Neural cell (in vitro differentiated cells): ENCODE data around the gene PTPRN2. TPM values are rescaled to one million over a fixed set of nuclear protein-coding genes. Genes with fewer than 3 reads are reported as not detected.

Experiments used
- H2AFZ ChIP-seq: fragments of 200-600, 300-800 bp; sonication (generic), shearing (Covaris generic); 2 replicates; pipeline ENCODE4 v1.6.0; 2014; ENCODE audit warnings: low read depth, mild to moderate bottlenecking, antibody characterized with exemption, low read length, moderate library complexity
- H3F3A ChIP-seq: fragments of 200-600 bp; shearing (Covaris generic); 2 replicates; pipeline ENCODE4 v1.6.1; 2016; ENCODE audit warnings: mild to moderate bottlenecking, moderate library complexity, mixed read lengths, antibody characterized with exemption, low read length; ENCODE audit not compliant: insufficient read depth, poor library complexity, severe bottlenecking
- H3K27ac ChIP-seq: fragments of 200-600, 300-800 bp; sonication (generic), shearing (Covaris generic); 2 replicates; pipeline ENCODE4 v1.5.1; 2014; ENCODE audit warnings: mild to moderate bottlenecking, low read length, moderate library complexity
- H3K27me3 ChIP-seq: fragments of 300-800, 200-600 bp; sonication (generic), shearing (Covaris generic); 2 replicates; pipeline ENCODE4 v1.6.0; 2014; ENCODE audit warnings: mild to moderate bottlenecking, low read depth, low read length, moderate library complexity; ENCODE audit not compliant: insufficient read depth
- H3K36me3 ChIP-seq: fragments of 300-800, 200-600 bp; sonication (generic), shearing (Covaris generic); 2 replicates; pipeline ENCODE4 v1.5.1; 2014; ENCODE audit warnings: mild to moderate bottlenecking, antibody characterized with exemption, low read length, moderate library complexity; ENCODE audit not compliant: insufficient read depth
- H3K4me2 ChIP-seq: fragments of 300-800, 200-600 bp; sonication (generic), shearing (Covaris generic); 2 replicates; pipeline ENCODE4 v1.6.0; 2014; ENCODE audit warnings: mild to moderate bottlenecking, low read length
- H3K4me3 ChIP-seq: fragments of 300-800, 200-600 bp; sonication (generic), shearing (Covaris generic); 2 replicates; pipeline ENCODE4 v1.5.1; 2014; ENCODE audit warnings: mild to moderate bottlenecking, low read length, moderate library complexity
- H3K79me2 ChIP-seq: fragments of 200-600 bp; shearing (Covaris generic); replicated peaks from 2 replicates; pipeline ENCODE4 v1.6.0; 2014; ENCODE audit warnings: mild to moderate bottlenecking, low read length, moderate library complexity; ENCODE audit not compliant: insufficient read depth
- H3K9ac ChIP-seq: fragments of 300-800, 200-600 bp; sonication (generic), shearing (Covaris generic); 2 replicates; pipeline ENCODE4 v1.6.1; 2016; ENCODE audit warnings: mild to moderate bottlenecking, low read length, mixed read lengths
- H3K9me2 ChIP-seq: fragments of 200-600 bp; shearing (Covaris generic); 2 replicates; pipeline ENCODE4 v1.6.1; 2016; ENCODE audit warnings: mild to moderate bottlenecking, low read length, mixed read lengths; ENCODE audit not compliant: insufficient read depth
- H3K9me3 ChIP-seq: fragments of 200-600, 300-800 bp; sonication (generic), shearing (Covaris generic); 2 replicates; pipeline ENCODE4 v1.6.1; 2016; ENCODE audit warnings: mild to moderate bottlenecking, mixed run types, low read length, moderate library complexity, mixed read lengths
- H4K20me1 ChIP-seq: fragments of 200-600 bp; shearing (Covaris generic); 2 replicates; pipeline ENCODE4 v1.6.1; 2016; ENCODE audit warnings: mild to moderate bottlenecking, mixed run types; ENCODE audit not compliant: insufficient read depth
- CTCF ChIP-seq: fragments of 450-650 bp; IDR thresholded peaks from 2 replicates; pipeline ENCODE4 v1.5.1; 2014; ENCODE audit warnings: antibody characterized with exemption, mild to moderate bottlenecking, moderate library complexity; ENCODE audit not compliant: poor library complexity, severe bottlenecking
- EP300 ChIP-seq: fragments of 450-650 bp; conservative IDR thresholded peaks from 2 replicates; pipeline ENCODE4 v1.6.1; 2014; ENCODE audit warnings: antibody characterized with exemption, mild to moderate bottlenecking, moderate library complexity; ENCODE audit not compliant: poor library complexity, severe bottlenecking
- EZH2 ChIP-seq: fragments of 200-600, 300-800 bp; shearing (Covaris generic), sonication (generic); IDR thresholded peaks from 2 replicates; pipeline ENCODE4 v1.6.1; 2014; ENCODE audit warnings: antibody characterized with exemption, low read length, borderline replicate concordance, mild to moderate bottlenecking; ENCODE audit not compliant: insufficient read depth, poor library complexity, severe bottlenecking
- MXI1 ChIP-seq: fragments of 450-650 bp; conservative IDR thresholded peaks from 2 replicates; pipeline ENCODE4 v1.6.1; 2014; ENCODE audit warnings: antibody characterized with exemption, mild to moderate bottlenecking; ENCODE audit not compliant: poor library complexity, severe bottlenecking
- POLR2AphosphoS5 ChIP-seq: IDR thresholded peaks from 2 replicates; pipeline ENCODE4 v1.6.1; 2012
- RAD21 ChIP-seq: fragments of 450-650 bp; conservative IDR thresholded peaks from 2 replicates; pipeline ENCODE4 v1.6.1; 2014; ENCODE audit warnings: antibody characterized with exemption, mild to moderate bottlenecking, moderate library complexity
- SMC3 ChIP-seq: fragments of 450-650 bp; conservative IDR thresholded peaks from 2 replicates; pipeline ENCODE4 v1.6.1; 2014; ENCODE audit warnings: antibody characterized with exemption, mild to moderate bottlenecking, moderate library complexity; ENCODE audit not compliant: poor library complexity
- TAF1 ChIP-seq: IDR thresholded peaks from 2 replicates; pipeline ENCODE4 v1.6.1; 2012; ENCODE audit warnings: low read depth
- polyA plus RNA-seq: library from polyadenylated mRNA; depleted of rRNA; stranded (reverse); fragments of >200 nt; gene quantifications from 2 replicates; pipeline ENCODE4 v1.2.3, GENCODE V29; 2014
- TF ChIP-seq, protein P1 (sequence below): IDR thresholded peaks from 2 replicates; pipeline ENCODE4 v1.6.1; 2012; ENCODE audit warnings: borderline replicate concordance

The PTPRN2 gene
- polyA plus RNA-seq, 1 donor from 2014 or later, result 31.0 TPM

DNA sequence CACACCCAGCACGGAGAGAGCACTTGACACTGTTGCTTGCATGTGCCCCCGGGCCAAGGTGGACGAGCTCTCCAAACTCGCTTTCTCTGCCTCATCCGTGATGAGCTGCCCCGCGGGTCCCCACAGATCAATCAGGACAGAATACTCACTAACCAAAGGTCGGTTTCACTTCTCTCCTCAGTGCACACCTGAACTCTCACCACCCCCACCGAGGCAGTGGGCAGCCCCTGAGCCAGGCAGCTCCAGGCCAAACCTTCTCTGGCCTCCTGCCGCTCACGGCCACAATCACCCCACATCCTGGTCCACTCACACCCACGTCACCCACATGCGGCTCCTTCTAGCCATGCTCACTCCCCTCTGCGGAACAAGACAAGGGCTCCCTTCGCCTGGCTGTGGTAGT is 806.9 kb downstream of the PTPRN2 start:
- Histone ChIP-seq H3K9ac (no peak overlapping the region), H2AFZ (no peak overlapping the region), H3K27me3 (peaks cover 6% of the 10 kb centered on the region), H3K79me2 (no peaks in the 10 kb centered on the region), H3K27ac (no peak overlapping the region), H3F3A (no peaks in the 10 kb centered on the region), H3K9me2 (no peaks in the 10 kb centered on the region), H3K4me3 (no peak overlapping the region), H3K9me3 (no peaks in the 10 kb centered on the region), H3K36me3 (no peaks in the 10 kb centered on the region), H4K20me1 (no peaks in the 10 kb centered on the region), H3K4me2 (no peak overlapping the region)
- TF ChIP-seq EZH2, result no peak
- no peak for TF ChIP-seq CTCF
- TF ChIP-seq SMC3, result no peak
- TF ChIP-seq MXI1, result no peak
- no peak for TF ChIP-seq POLR2AphosphoS5
- TF ChIP-seq, protein P1, sequence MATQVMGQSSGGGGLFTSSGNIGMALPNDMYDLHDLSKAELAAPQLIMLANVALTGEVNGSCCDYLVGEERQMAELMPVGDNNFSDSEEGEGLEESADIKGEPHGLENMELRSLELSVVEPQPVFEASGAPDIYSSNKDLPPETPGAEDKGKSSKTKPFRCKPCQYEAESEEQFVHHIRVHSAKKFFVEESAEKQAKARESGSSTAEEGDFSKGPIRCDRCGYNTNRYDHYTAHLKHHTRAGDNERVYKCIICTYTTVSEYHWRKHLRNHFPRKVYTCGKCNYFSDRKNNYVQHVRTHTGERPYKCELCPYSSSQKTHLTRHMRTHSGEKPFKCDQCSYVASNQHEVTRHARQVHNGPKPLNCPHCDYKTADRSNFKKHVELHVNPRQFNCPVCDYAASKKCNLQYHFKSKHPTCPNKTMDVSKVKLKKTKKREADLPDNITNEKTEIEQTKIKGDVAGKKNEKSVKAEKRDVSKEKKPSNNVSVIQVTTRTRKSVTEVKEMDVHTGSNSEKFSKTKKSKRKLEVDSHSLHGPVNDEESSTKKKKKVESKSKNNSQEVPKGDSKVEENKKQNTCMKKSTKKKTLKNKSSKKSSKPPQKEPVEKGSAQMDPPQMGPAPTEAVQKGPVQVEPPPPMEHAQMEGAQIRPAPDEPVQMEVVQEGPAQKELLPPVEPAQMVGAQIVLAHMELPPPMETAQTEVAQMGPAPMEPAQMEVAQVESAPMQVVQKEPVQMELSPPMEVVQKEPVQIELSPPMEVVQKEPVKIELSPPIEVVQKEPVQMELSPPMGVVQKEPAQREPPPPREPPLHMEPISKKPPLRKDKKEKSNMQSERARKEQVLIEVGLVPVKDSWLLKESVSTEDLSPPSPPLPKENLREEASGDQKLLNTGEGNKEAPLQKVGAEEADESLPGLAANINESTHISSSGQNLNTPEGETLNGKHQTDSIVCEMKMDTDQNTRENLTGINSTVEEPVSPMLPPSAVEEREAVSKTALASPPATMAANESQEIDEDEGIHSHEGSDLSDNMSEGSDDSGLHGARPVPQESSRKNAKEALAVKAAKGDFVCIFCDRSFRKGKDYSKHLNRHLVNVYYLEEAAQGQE, result no peak
- no peak for TF ChIP-seq RAD21
- TF ChIP-seq EP300, result no peak
- TF ChIP-seq TAF1, result no peak

- Histone ChIP-seq H3K27me3 (peaks cover 6% of the 10 kb centered on the region), H3K4me2 (no peak overlapping the region), H3K36me3 (no peaks in the 10 kb centered on the region), H3K27ac (no peak overlapping the region), H3K4me3 (no peak overlapping the region), H3F3A (no peaks in the 10 kb centered on the region), H3K9me3 (no peaks in the 10 kb centered on the region), H3K9me2 (no peaks in the 10 kb centered on the region), H3K79me2 (no peaks in the 10 kb centered on the region), H4K20me1 (no peaks in the 10 kb centered on the region), H2AFZ (no peak overlapping the region), H3K9ac (no peak overlapping the region)
- TF ChIP-seq EZH2, result no peak
- TF ChIP-seq, protein P1, result no peak
- no peak for TF ChIP-seq TAF1
- no peak for TF ChIP-seq SMC3
- no peak for TF ChIP-seq CTCF
- TF ChIP-seq EP300, result no peak
- no peak for TF ChIP-seq POLR2AphosphoS5
- no peak for TF ChIP-seq RAD21
- no peak for TF ChIP-seq MXI1
Measured at GRCh38 chr7:157780312-157780711, 807.3 kb downstream of the PTPRN2 start.
